K562 (cell line): ENCODE measurements around the gene C20orf173. TPM values are rescaled to one million over a fixed set of nuclear protein-coding genes. Genes with fewer than 3 reads are reported as not detected.

Experiments
- ATAC-seq: fragments of 200-7000 bp; cut with Tn5 transposase; 3 replicates; pipeline ENCODE4 v1.9.1; 2020; ENCODE audit warnings: moderate library complexity
- BruUV-seq: library from RNA; stranded (reverse); fragments of 400-500 nt; replicated peaks from 2 replicates; lab custom pipeline; 2021; lab: Mats Ljungman, UMichigan
- CTCF ChIA-PET: fragments of 300-600 bp; formaldehyde crosslinking; extraction: SDS; loops from one replicate; lab custom pipeline; 2021; ENCODE audit warnings: low intra/inter-chr PET ratio; lab: Yijun Ruan, JAX
- POLR2A ChIA-PET: fragments of 300-600, 350-650 bp; sonication (Branson Sonifier 250); formaldehyde crosslinking; extraction: SDS; loops from one replicate; lab custom pipeline; 2021; ENCODE audit warnings: antibody characterized with exemption, inconsistent platforms; lab: Yijun Ruan, JAX
- DNase-seq, 4 experiments: peaks; one replicate each; pipeline versions ENCODE4 v3.0.0 to v3.0.0-alpha.2; 2011 to 2018; ENCODE audit warnings: low spot score in 3 of 4, mixed read lengths in 3 of 4; ENCODE audit errors: extremely low read depth in 1 of 4
- FAIRE-seq: peaks from 2 replicates; lab custom pipeline; 2011; peaks lifted over from hg19 to GRCh38; lab: Jason Lieb, UNC
- H2AFZ ChIP-seq: 2 replicates; pipeline ENCODE4 v1.6.0; 2011; ENCODE audit warnings: low read depth, low read length, control low read depth, inconsistent platforms
- H3K27ac ChIP-seq: fragments of 200-600 bp; 3 replicates; pipeline ENCODE4 v1.8.0; 2011; ENCODE audit warnings: low read depth, mild to moderate bottlenecking, control low read depth, inconsistent platforms, low read length, moderate library complexity, mixed read lengths; ENCODE audit errors: extremely low read depth
- H3K27me3 ChIP-seq, 2 experiments: fragments of 300-600 bp in 1 of 2; 2 replicates in 1 of 2; 3 replicates in 1 of 2; pipeline versions ENCODE4 v1.6.0 to v1.8.0; 2011; ENCODE audit warnings: inconsistent platforms in 2 of 2, low read length in 2 of 2, mild to moderate bottlenecking in 1 of 2, mixed read lengths in 1 of 2, moderate library complexity in 1 of 2; ENCODE audit not compliant: control insufficient read depth in 2 of 2, insufficient read depth in 2 of 2
- H3K36me3 ChIP-seq: fragments of 300-600 bp; 3 replicates; pipeline ENCODE4 v1.8.0; 2011; ENCODE audit warnings: mild to moderate bottlenecking, low read length, inconsistent platforms; ENCODE audit not compliant: control insufficient read depth, insufficient read depth
- H3K4me1 ChIP-seq, 2 experiments: fragments of 200-600 bp in 1 of 2; replicated peaks in 1 of 2; 2 replicates in 1 of 2; 3 replicates in 1 of 2; pipeline versions ENCODE4 v1.5.1 to v1.8.0; 2011; ENCODE audit warnings: inconsistent platforms in 2 of 2, low read length in 2 of 2, mild to moderate bottlenecking in 1 of 2, mixed read lengths in 1 of 2, moderate library complexity in 1 of 2; ENCODE audit not compliant: control insufficient read depth in 2 of 2, insufficient read depth in 2 of 2
- H3K4me2 ChIP-seq: 2 replicates; pipeline ENCODE4 v1.6.1; 2011; ENCODE audit warnings: low read length, control low read depth, inconsistent platforms, mixed read lengths; ENCODE audit not compliant: insufficient read depth
- H3K4me3 ChIP-seq: fragments of 200-600 bp; sonication (generic), shearing (Covaris generic); 2 replicates; pipeline ENCODE4 v1.5.1; 2016; ENCODE audit warnings: control low read depth, inconsistent platforms
- H3K79me2 ChIP-seq: fragments of 200-600 bp; 3 replicates; pipeline ENCODE4 v1.8.0; 2011; ENCODE audit warnings: low read length, inconsistent platforms; ENCODE audit not compliant: control insufficient read depth, insufficient read depth
- H3K9ac ChIP-seq, 2 experiments: 2 replicates each; pipeline versions ENCODE4 v1.6.0 to v1.6.1; 2011; ENCODE audit warnings: low read depth in 2 of 2, low read length in 2 of 2, control low read depth in 1 of 2, inconsistent platforms in 1 of 2, mild to moderate bottlenecking in 1 of 2, mixed read lengths in 1 of 2; ENCODE audit not compliant: insufficient read depth in 1 of 2
- H3K9me1 ChIP-seq: one replicate; pipeline ENCODE4 v1.6.0; 2011; ENCODE audit warnings: inconsistent platforms, mild to moderate bottlenecking, low read length, moderate library complexity; ENCODE audit not compliant: control insufficient read depth, insufficient read depth
- H3K9me3 ChIP-seq: replicated peaks from 2 replicates; pipeline ENCODE4 v1.5.1; 2011; ENCODE audit warnings: low read depth, low read length, inconsistent platforms; ENCODE audit not compliant: control insufficient read depth, insufficient read depth
- H4K20me1 ChIP-seq: replicated peaks from 2 replicates; pipeline ENCODE4 v1.6.1; 2011; ENCODE audit warnings: low read length, inconsistent platforms, mixed read lengths; ENCODE audit not compliant: control insufficient read depth, insufficient read depth
- CREBBP ChIP-seq: IDR thresholded peaks from one replicate; pipeline ENCODE4 v1.6.1; 2012; ENCODE audit warnings: low read depth, mild to moderate bottlenecking, control low read depth, inconsistent platforms, low read length
- POLR2G ChIP-seq: fragments of 200-400 bp; formaldehyde crosslinking; IDR thresholded peaks from 2 replicates; pipeline ENCODE4 v1.6.1; 2017; ENCODE audit warnings: low read depth, mild to moderate bottlenecking, antibody characterized with exemption, low read length, moderate library complexity
- RBFOX2 ChIP-seq: fragments of 200-400 bp; formaldehyde crosslinking; IDR thresholded peaks from 2 replicates; pipeline ENCODE4 v1.6.1; 2017; ENCODE audit warnings: low read depth, mild to moderate bottlenecking, low read length, moderate library complexity
- ZBTB1 ChIP-seq: sonication (generic); formaldehyde crosslinking; IDR thresholded peaks from 2 replicates; pipeline ENCODE4 v1.8.1; 2023; ENCODE audit warnings: missing genetic modification reagents, low read depth, mild to moderate bottlenecking, borderline replicate concordance
- ZNF561 ChIP-seq: fragments of 450-650 bp; formaldehyde crosslinking; conservative IDR thresholded peaks from 2 replicates; pipeline ENCODE4 v1.4.0; 2020; ENCODE audit warnings: mild to moderate bottlenecking, moderate library complexity
- WGBS: fragments of 100-300 bp; shearing (Covaris generic); methylation state at CpG from one replicate; pipeline ENCODE4 v1.1.6; 2016; ENCODE audit warnings: low coverage, mixed read lengths; ENCODE audit not compliant: insufficient coverage; ENCODE audit errors: missing lambda C conversion rate; 5-methylcytosine and 5-hydroxymethylcytosine counted together
- in situ Hi-C: fragments of 300-500 bp; cut with MboI; formaldehyde crosslinking; loops from 4 replicates; pipeline ENCODE4 v1.15.0; 2018; ENCODE audit warnings: inconsistent platforms, mixed read lengths
- intact Hi-C: fragments of 100-400 bp; cut with micrococcal nuclease; formaldehyde crosslinking; loops from 2 replicates; pipeline ENCODE4 v1.14.2; 2022
- polyA plus RNA-seq, 8 experiments: library from polyadenylated mRNA; depleted of rRNA in 4 of 8; stranded (reverse) in 5 of 8; unstranded in 3 of 8; fragments of >200 nt; fragmentation: Nextera tagmentation in 2 of 8; fragmentation: Illumina TruSeq in 1 of 8; extraction: Ambion mirVana in 2 of 8; extraction: Trizol in 1 of 8; gene quantifications; 2 replicates each; pipeline versions ENCODE4 v1.2.1 to v1.2.3, GENCODE V29; 2011 to 2014; ENCODE audit warnings: inconsistent platforms in 1 of 8, missing spikeins in 1 of 8
- total RNA-seq, 7 experiments: library from RNA; depleted of rRNA in 6 of 7; stranded (reverse); fragments of >200 nt in 6 of 7; fragmentation: Illumina TruSeq in 2 of 7; extraction: Trizol in 2 of 7; gene quantifications; 2 replicates each; pipeline versions ENCODE4 v1.2.1 to v1.2.3, GENCODE V29; 2011 to 2021; ENCODE audit warnings: low replicate concordance in 1 of 7
- TF ChIP-seq, protein P1 (sequence below): fragments of 450-650 bp; formaldehyde crosslinking; IDR thresholded peaks from 2 replicates; pipeline ENCODE4 v1.4.0; 2022; ENCODE audit warnings: mild to moderate bottlenecking, moderate library complexity

Gene C20orf173
- total and polyA plus RNA-seq, 9 of the 15 experiments (the other 6 are each of a cell fraction or from before 2014, with no cell fraction given), result not detected

GRCh38 chr20:35503841-35504561 is 25.5 kb downstream of the C20orf173 start:
- peaks cover 76% of the 10 kb centered on the region; the same call in 2 of the 3 replicates for H3K36me3 ChIP-seq
- BruUV-seq, result no TSS peak
- H3K27me3 ChIP-seq, result no peaks in the 10 kb centered on the region
- no peaks in the 10 kb centered on the region for H3K9me1 ChIP-seq
- no peak for ATAC-seq
- peaks cover 0 to 4% of the 10 kb centered on the region in 2 experiments; a peak in 1 of 5 replicates for H3K4me1 ChIP-seq
- H4K20me1 ChIP-seq, result 0 out of 2 replicates have a peak, but pooled peaks cover 8% of the 10 kb centered on the region
- H3K9me3 ChIP-seq, result no peaks in the 10 kb centered on the region
- intact Hi-C loops, result no loop called here
- WGBS, result 88% methylated on average over 14 of the region's 16 CpGs
- no peak overlapping the region for H2AFZ ChIP-seq
- DNase-seq, result no peak
- H3K4me3 ChIP-seq, result no peak overlapping the region
- FAIRE-seq, result no peak
- TF ChIP-seq POLR2G (peak; percentile 46), ZBTB1 (CRISPR knock-in tag) (no peak)
- TF ChIP-seq, all 486 proteins: peak for 1
- ChIA-PET POLR2A (interaction anchor here (0.7 to 1.7 kb wide), 5 partner anchors 13 to 561 kb away, joined by 3 read pairs; no protein-coding TSS in a partner anchor), CTCF (interaction anchor here (0.6 kb wide), 1 partner anchor 116 kb away, joined by 3 read pairs; no protein-coding TSS in a partner anchor)
- Histone ChIP-seq H3K79me2 (no peaks in the 10 kb centered on the region), H3K4me2 (no peak overlapping the region), H3K9ac (peak overlapping the region in 1 of 2 experiments; percentile 53; a peak in 1 of 4 replicates), H3K27ac (no peak overlapping the region)
- in situ Hi-C loops, result no loop called here

- Histone ChIP-seq H3K9ac (no peak overlapping the region), H4K20me1 (0 out of 2 replicates have a peak, but pooled peaks cover 8% of the 10 kb centered on the region), H3K27me3 (no peaks in the 10 kb centered on the region), H3K36me3 (peaks cover 76% of the 10 kb centered on the region; the same call in 2 of the 3 replicates), H2AFZ (no peak overlapping the region), H3K9me3 (no peaks in the 10 kb centered on the region), H3K27ac (no peak overlapping the region), H3K79me2 (no peaks in the 10 kb centered on the region), H3K4me2 (no peak overlapping the region), H3K9me1 (no peaks in the 10 kb centered on the region), H3K4me3 (no peak overlapping the region), H3K4me1 (peaks cover 0 to 4% of the 10 kb centered on the region in 2 experiments; a peak in 1 of 5 replicates)
- no peak for DNase-seq
- intact Hi-C loops, result no loop called here
- BruUV-seq, result no TSS peak
- ChIA-PET POLR2A (interaction anchor here (0.6 to 2.1 kb wide), 8 partner anchors 7 to 152 kb away, joined by 3 to 14 read pairs (median 3); no protein-coding TSS in a partner anchor), CTCF (no interaction called here)
- WGBS, result 85% methylated on average over 9 of the region's 10 CpGs
- FAIRE-seq, result no peak
- in situ Hi-C loops, result no loop called here
- ATAC-seq, result no peak
- TF ChIP-seq, protein P1, sequence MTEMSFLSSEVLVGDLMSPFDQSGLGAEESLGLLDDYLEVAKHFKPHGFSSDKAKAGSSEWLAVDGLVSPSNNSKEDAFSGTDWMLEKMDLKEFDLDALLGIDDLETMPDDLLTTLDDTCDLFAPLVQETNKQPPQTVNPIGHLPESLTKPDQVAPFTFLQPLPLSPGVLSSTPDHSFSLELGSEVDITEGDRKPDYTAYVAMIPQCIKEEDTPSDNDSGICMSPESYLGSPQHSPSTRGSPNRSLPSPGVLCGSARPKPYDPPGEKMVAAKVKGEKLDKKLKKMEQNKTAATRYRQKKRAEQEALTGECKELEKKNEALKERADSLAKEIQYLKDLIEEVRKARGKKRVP, result no peak
- no peak for TF ChIP-seq RBFOX2
- TF ChIP-seq ZNF561 (CRISPR knock-in tag), result no peak
- TF ChIP-seq CREBBP, result no peak
Observed at GRCh38 chr20:35503281-35503680, 26.2 kb downstream of the C20orf173 start.
